Osteocyte (in vitro differentiated cells): Measurements from ENCODE around the gene CAMKK2. TPM values are rescaled to one million over a fixed set of nuclear protein-coding genes. Genes with fewer than 3 reads are reported as not detected.
A peak's percentile ranks its signal among the peaks of the same experiment; 100 is the strongest.

ENCODE experiments used
- DNase-seq: peaks from one replicate; pipeline ENCODE4 v3.0.0; 2021; ENCODE audit warnings: mixed read lengths; ENCODE audit not compliant: unreplicated experiment; ENCODE audit errors: extremely low spot score
- H3K27ac Mint-ChIP-seq: one replicate; pipeline ENCODE4 v1.8.0; 2021; ENCODE audit warnings: mild to moderate bottlenecking, mixed read lengths; ENCODE audit not compliant: unreplicated experiment
- H3K27me3 Mint-ChIP-seq: one replicate; pipeline ENCODE4 v1.8.0; 2021; ENCODE audit warnings: mixed read lengths; ENCODE audit not compliant: unreplicated experiment
- H3K36me3 Mint-ChIP-seq: one replicate; pipeline ENCODE4 v1.8.0; 2021; ENCODE audit warnings: mixed read lengths; ENCODE audit not compliant: unreplicated experiment
- H3K4me1 Mint-ChIP-seq: one replicate; pipeline ENCODE4 v1.8.0; 2021; ENCODE audit warnings: mixed read lengths; ENCODE audit not compliant: unreplicated experiment
- H3K4me3 Mint-ChIP-seq: one replicate; pipeline ENCODE4 v1.8.0; 2021; ENCODE audit warnings: mild to moderate bottlenecking, moderate library complexity, mixed read lengths; ENCODE audit not compliant: unreplicated experiment
- H3K9me3 Mint-ChIP-seq: one replicate; pipeline ENCODE4 v1.8.0; 2021; ENCODE audit warnings: mixed read lengths; ENCODE audit not compliant: unreplicated experiment
- total RNA-seq: library from RNA; stranded (reverse); gene quantifications from 2 replicates; pipeline ENCODE4 v1.2.1, GENCODE V29; 2021
- TF ChIP-seq, protein P1 (sequence below): fragments of 200-600 bp; sonication (generic); IDR thresholded peaks from 2 replicates; pipeline ENCODE4 v1.5.0; 2021; ENCODE audit warnings: antibody characterized with exemption, mild to moderate bottlenecking, moderate library complexity

The CAMKK2 gene
- total RNA-seq, 1 donor from 2014 or later = 33.0 TPM

DNA sequence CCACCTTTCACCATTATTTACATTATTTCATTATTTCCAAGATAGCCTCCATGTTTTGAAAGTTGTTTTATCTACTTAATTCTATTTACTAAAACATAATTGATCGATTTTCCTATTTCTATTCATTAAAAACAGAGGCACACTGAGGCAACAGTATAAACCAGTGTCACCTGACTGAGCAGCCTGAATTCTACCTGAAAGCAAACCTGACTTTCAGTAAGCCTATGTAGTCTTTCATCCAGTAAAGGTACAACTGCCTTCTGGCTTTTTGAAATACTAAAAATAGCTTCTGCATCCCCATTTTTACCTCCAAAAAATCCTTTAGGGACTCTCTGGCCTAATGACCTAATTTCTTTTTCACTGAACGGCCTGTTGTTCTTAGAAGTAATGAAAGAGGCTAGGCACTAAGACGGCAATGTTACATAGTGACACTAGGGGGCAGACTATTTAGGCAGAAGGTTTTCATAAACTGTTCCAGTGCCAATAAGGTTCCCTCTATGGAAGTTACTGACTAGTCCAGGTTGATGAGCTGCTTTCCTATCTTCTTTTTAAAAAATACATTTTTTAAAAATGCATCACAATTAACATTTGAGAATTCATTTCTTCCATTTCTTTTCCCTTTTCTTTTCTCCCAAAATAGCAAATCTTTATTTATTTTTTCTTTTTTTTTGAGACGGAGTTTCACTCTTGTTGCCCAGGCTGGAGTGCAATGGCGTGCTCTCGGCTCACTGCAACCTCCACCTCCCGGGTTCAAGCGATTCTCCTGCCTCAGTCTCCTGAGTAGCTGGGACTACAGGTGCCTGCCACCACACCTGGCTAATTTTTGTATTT is 38.2 kb upstream of the CAMKK2 start:
- H3K9me3 Mint-ChIP-seq = no peaks in the 10 kb centered on the region
- H3K4me3 Mint-ChIP-seq = no peak overlapping the region
- H3K36me3 Mint-ChIP-seq = peaks cover 42% of the 10 kb centered on the region
- no peaks in the 10 kb centered on the region for H3K27me3 Mint-ChIP-seq
- H3K27ac Mint-ChIP-seq = no peak overlapping the region
- H3K4me1 Mint-ChIP-seq = no peaks in the 10 kb centered on the region
- no peak for DNase-seq
- TF ChIP-seq, protein P1, sequence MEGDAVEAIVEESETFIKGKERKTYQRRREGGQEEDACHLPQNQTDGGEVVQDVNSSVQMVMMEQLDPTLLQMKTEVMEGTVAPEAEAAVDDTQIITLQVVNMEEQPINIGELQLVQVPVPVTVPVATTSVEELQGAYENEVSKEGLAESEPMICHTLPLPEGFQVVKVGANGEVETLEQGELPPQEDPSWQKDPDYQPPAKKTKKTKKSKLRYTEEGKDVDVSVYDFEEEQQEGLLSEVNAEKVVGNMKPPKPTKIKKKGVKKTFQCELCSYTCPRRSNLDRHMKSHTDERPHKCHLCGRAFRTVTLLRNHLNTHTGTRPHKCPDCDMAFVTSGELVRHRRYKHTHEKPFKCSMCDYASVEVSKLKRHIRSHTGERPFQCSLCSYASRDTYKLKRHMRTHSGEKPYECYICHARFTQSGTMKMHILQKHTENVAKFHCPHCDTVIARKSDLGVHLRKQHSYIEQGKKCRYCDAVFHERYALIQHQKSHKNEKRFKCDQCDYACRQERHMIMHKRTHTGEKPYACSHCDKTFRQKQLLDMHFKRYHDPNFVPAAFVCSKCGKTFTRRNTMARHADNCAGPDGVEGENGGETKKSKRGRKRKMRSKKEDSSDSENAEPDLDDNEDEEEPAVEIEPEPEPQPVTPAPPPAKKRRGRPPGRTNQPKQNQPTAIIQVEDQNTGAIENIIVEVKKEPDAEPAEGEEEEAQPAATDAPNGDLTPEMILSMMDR = peak; percentile 89

DNA sequence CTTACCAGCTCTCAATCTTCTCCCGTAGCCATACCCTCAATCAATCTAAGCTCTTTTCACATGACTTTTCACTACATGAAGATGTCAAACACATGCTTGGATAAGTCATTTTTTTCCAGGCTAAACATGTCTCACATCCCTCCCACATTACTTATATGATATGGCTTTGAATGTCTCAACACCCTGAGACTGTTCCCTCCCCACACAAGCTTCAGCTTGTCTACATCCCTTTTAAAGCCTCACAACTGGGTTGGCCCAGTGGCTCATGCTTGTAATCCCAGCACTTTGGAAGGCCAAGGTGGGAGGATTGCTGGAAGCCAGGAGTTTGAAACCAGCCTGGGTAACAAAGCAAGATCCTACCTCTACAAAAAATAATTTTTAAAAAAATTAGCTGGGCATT is 37.2 kb upstream of the CAMKK2 start:
- H3K27me3 Mint-ChIP-seq = no peaks in the 10 kb centered on the region
- H3K27ac Mint-ChIP-seq = no peak overlapping the region
- H3K4me1 Mint-ChIP-seq = no peaks in the 10 kb centered on the region
- no peak overlapping the region for H3K4me3 Mint-ChIP-seq
- no peak for DNase-seq
- TF ChIP-seq, protein P1 = no peak
- H3K36me3 Mint-ChIP-seq = peaks cover 45% of the 10 kb centered on the region
- H3K9me3 Mint-ChIP-seq = no peaks in the 10 kb centered on the region

DNA sequence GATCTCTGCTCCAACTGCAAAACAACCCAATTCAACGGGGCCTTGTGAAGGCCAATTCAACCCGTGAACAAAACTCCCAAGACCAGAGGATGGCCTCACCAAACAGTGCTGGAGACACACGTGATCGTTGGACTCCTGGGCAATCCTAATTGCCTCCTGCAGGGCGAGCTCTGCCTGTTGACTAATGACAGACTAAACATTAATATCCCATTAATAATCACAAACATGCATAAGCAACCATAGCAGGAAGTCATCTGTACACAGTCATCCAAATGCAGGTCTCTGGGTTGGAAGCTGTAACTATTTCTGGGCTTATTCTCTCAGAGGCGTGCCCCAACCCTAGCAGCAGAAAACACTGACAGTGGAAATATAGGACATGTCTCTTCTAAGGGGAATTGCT is 34.7 kb upstream of the CAMKK2 start:
- TF ChIP-seq, protein P1 = no peak
- H3K27ac Mint-ChIP-seq = no peak overlapping the region
- H3K36me3 Mint-ChIP-seq = peaks cover 56% of the 10 kb centered on the region
- H3K4me1 Mint-ChIP-seq = no peaks in the 10 kb centered on the region
- H3K9me3 Mint-ChIP-seq = no peaks in the 10 kb centered on the region
- no peaks in the 10 kb centered on the region for H3K27me3 Mint-ChIP-seq
- H3K4me3 Mint-ChIP-seq = no peak overlapping the region
- no peak for DNase-seq

DNA sequence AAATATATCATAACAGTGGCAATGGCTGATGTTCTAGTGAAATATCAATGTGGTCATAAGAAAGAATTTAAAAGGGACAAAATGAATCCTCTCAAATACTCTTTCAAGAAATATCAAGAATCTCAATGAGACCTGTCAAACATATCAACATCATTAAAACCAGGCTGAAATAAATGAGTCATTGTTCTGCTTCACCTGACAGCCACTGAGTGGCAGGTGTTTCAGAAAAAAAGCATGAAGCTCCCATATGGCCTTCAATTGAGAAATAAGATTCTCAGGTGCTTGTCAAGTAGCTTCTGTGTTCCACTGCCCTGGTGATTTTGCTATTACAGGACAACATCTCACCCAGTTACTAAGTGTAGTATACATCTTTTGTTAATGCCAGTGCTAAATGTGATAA is 34.2 kb upstream of the CAMKK2 start:
- TF ChIP-seq, protein P1 = no peak
- Mint-ChIP-seq H3K36me3 (peaks cover 58% of the 10 kb centered on the region), H3K27ac (no peak overlapping the region), H3K4me3 (no peak overlapping the region), H3K4me1 (no peaks in the 10 kb centered on the region), H3K27me3 (no peaks in the 10 kb centered on the region), H3K9me3 (no peaks in the 10 kb centered on the region)
- DNase-seq = no peak

DNA sequence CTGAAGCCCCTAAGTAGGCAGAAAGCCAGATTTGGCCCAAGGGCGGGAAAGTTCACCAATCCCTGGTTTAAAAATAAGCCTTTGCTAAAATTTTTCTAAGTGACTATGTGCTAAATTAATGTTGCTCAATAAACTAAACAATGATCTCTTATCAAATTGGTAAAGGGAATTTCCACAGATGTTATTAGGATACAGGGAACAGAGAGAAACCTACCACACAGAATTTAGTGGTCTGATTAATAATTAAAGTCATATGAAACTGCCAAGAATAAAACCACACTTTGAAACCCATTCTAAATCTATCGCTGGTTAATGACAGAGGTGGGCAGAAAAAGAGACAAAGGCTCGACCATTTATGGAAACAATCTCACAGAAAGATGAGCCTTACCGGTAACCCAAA is 33.7 kb upstream of the CAMKK2 start:
- Mint-ChIP-seq H3K27ac (no peak overlapping the region), H3K4me1 (no peaks in the 10 kb centered on the region), H3K9me3 (no peaks in the 10 kb centered on the region), H3K36me3 (peaks cover 55% of the 10 kb centered on the region), H3K27me3 (no peaks in the 10 kb centered on the region), H3K4me3 (no peak overlapping the region)
- DNase-seq = no peak
- TF ChIP-seq, protein P1 = no peak
